DND-41 (cell line): ENCODE results near the gene GLDN.

Experiments
- ATAC-seq: fragments of 200-7000 bp; cut with Tn5 transposase; 3 replicates; pipeline ENCODE4 v1.9.1; 2021; ENCODE audit warnings: low read depth; ENCODE audit not compliant: insufficient read depth
- DNase-seq: peaks from one replicate; pipeline ENCODE4 v3.0.0-alpha.2; 2020
- H2AFZ ChIP-seq: 2 replicates; pipeline ENCODE4 v1.6.0; 2012; ENCODE audit warnings: low read depth, low read length
- H3K27ac ChIP-seq: 2 replicates; pipeline ENCODE4 v1.5.1; 2012; ENCODE audit warnings: low read length, inconsistent platforms
- H3K27me3 ChIP-seq: fragments of 200-600 bp; sonication (generic); 2 replicates; pipeline ENCODE4 v1.6.0; 2012; ENCODE audit warnings: low read length, mild to moderate bottlenecking, inconsistent platforms; ENCODE audit not compliant: insufficient read depth, poor library complexity
- H3K36me3 ChIP-seq: 2 replicates; pipeline ENCODE4 v1.5.1; 2012; ENCODE audit warnings: low read length, inconsistent platforms; ENCODE audit not compliant: insufficient read depth
- H3K4me1 ChIP-seq: 2 replicates; pipeline ENCODE4 v1.5.1; 2012; ENCODE audit warnings: mild to moderate bottlenecking, low read length; ENCODE audit not compliant: insufficient read depth
- H3K4me2 ChIP-seq: 2 replicates; pipeline ENCODE4 v1.6.0; 2012; ENCODE audit warnings: mild to moderate bottlenecking, moderate library complexity, low read length, inconsistent platforms; ENCODE audit not compliant: insufficient read depth
- H3K4me3 ChIP-seq, 2 experiments: fragments of 200-600 bp in 1 of 2; shearing (Covaris generic) in 1 of 2; 2 replicates each; pipeline ENCODE4 v1.5.1; 2012 to 2016; ENCODE audit warnings: inconsistent platforms in 2 of 2, low read length in 2 of 2, mild to moderate bottlenecking in 2 of 2, low read depth in 1 of 2, moderate library complexity in 1 of 2
- H3K79me2 ChIP-seq: 2 replicates; pipeline ENCODE4 v1.6.0; 2012; ENCODE audit warnings: low read length, inconsistent platforms; ENCODE audit not compliant: insufficient read depth
- H3K9ac ChIP-seq: 2 replicates; pipeline ENCODE4 v1.6.0; 2012; ENCODE audit warnings: low read depth, mild to moderate bottlenecking, inconsistent platforms, low read length, moderate library complexity
- H3K9me3 ChIP-seq: 2 replicates; pipeline ENCODE4 v1.5.1; 2012; ENCODE audit warnings: low read length, moderate library complexity, mild to moderate bottlenecking, inconsistent platforms; ENCODE audit not compliant: insufficient read depth, severe bottlenecking
- H4K20me1 ChIP-seq: 2 replicates; pipeline ENCODE4 v1.6.0; 2012; ENCODE audit warnings: low read length; ENCODE audit not compliant: insufficient read depth
- CTCF ChIP-seq: IDR thresholded peaks from 2 replicates; pipeline ENCODE4 v1.5.1; 2012; ENCODE audit warnings: borderline replicate concordance, low read length, moderate library complexity, mild to moderate bottlenecking; ENCODE audit not compliant: poor library complexity, severe bottlenecking; ENCODE audit errors: extremely low read depth
- EZH2 ChIP-seq: IDR thresholded peaks from 3 replicates; pipeline ENCODE4 v1.6.1; 2012; ENCODE audit warnings: borderline replicate concordance, low read depth, mild to moderate bottlenecking, moderate library complexity, low read length, inconsistent platforms; ENCODE audit not compliant: severe bottlenecking

GLDN gene

GRCh38 chr15:51346136-51346535 lies 4.7 kb downstream of the GLDN start:
- no peaks in the 10 kb centered on the region for H3K9me3 ChIP-seq
- ATAC-seq (no peak), DNase-seq (no peak)
- no peak overlapping the region for H3K9ac ChIP-seq
- H3K27me3 ChIP-seq = no peaks in the 10 kb centered on the region
- H3K4me1 ChIP-seq = no peaks in the 10 kb centered on the region
- H3K4me3 ChIP-seq = no peak overlapping the region
- no peak overlapping the region for H3K27ac ChIP-seq
- no peak overlapping the region for H3K4me2 ChIP-seq
- no peaks in the 10 kb centered on the region for H3K79me2 ChIP-seq
- TF ChIP-seq CTCF = no peak
- TF ChIP-seq EZH2 = no peak
- H2AFZ ChIP-seq = no peak overlapping the region
- no peaks in the 10 kb centered on the region for H4K20me1 ChIP-seq
- H3K36me3 ChIP-seq = no peaks in the 10 kb centered on the region

GRCh38 chr15:51348688-51349087 lies 7.2 kb downstream of the GLDN start:
- no peak overlapping the region for H3K9ac ChIP-seq
- H3K79me2 ChIP-seq = no peaks in the 10 kb centered on the region
- H4K20me1 ChIP-seq = no peaks in the 10 kb centered on the region
- no peak overlapping the region for H3K27ac ChIP-seq
- no peak for TF ChIP-seq CTCF
- no peak for TF ChIP-seq EZH2
- no peak overlapping the region for H2AFZ ChIP-seq
- H3K4me1 ChIP-seq = no peaks in the 10 kb centered on the region
- ATAC-seq = no peak
- no peaks in the 10 kb centered on the region for H3K27me3 ChIP-seq
- no peak for DNase-seq
- no peaks in the 10 kb centered on the region for H3K36me3 ChIP-seq
- H3K4me3 ChIP-seq = no peak overlapping the region
- H3K4me2 ChIP-seq = no peak overlapping the region
- H3K9me3 ChIP-seq = no peaks in the 10 kb centered on the region

- Histone ChIP-seq H3K27me3 (no peaks in the 10 kb centered on the region), H3K4me3 (no peak overlapping the region), H3K4me2 (no peak overlapping the region), H3K27ac (no peak overlapping the region), H4K20me1 (no peaks in the 10 kb centered on the region), H2AFZ (no peak overlapping the region), H3K4me1 (no peaks in the 10 kb centered on the region), H3K9ac (no peak overlapping the region), H3K36me3 (no peaks in the 10 kb centered on the region), H3K79me2 (no peaks in the 10 kb centered on the region), H3K9me3 (no peaks in the 10 kb centered on the region)
- ATAC-seq (no peak), DNase-seq (no peak)
- TF ChIP-seq CTCF = no peak
- TF ChIP-seq EZH2 = no peak
Measured at GRCh38 chr15:51349156-51349844, 7.8 kb downstream of the GLDN start.

GRCh38 chr15:51350723-51351122 lies 9.3 kb downstream of the GLDN start:
- no peak overlapping the region for H3K9ac ChIP-seq
- H3K27ac ChIP-seq = no peak overlapping the region
- H3K9me3 ChIP-seq = no peaks in the 10 kb centered on the region
- H3K79me2 ChIP-seq = no peaks in the 10 kb centered on the region
- H3K36me3 ChIP-seq = no peaks in the 10 kb centered on the region
- ATAC-seq (no peak), DNase-seq (no peak)
- no peak for TF ChIP-seq EZH2
- no peak for TF ChIP-seq CTCF
- no peaks in the 10 kb centered on the region for H3K4me1 ChIP-seq
- no peak overlapping the region for H3K4me3 ChIP-seq
- H3K27me3 ChIP-seq = no peaks in the 10 kb centered on the region
- no peaks in the 10 kb centered on the region for H4K20me1 ChIP-seq
- no peak overlapping the region for H2AFZ ChIP-seq
- H3K4me2 ChIP-seq = no peak overlapping the region
